ENCODE data around the gene ARPC2.

Gene ARPC2

DNA sequence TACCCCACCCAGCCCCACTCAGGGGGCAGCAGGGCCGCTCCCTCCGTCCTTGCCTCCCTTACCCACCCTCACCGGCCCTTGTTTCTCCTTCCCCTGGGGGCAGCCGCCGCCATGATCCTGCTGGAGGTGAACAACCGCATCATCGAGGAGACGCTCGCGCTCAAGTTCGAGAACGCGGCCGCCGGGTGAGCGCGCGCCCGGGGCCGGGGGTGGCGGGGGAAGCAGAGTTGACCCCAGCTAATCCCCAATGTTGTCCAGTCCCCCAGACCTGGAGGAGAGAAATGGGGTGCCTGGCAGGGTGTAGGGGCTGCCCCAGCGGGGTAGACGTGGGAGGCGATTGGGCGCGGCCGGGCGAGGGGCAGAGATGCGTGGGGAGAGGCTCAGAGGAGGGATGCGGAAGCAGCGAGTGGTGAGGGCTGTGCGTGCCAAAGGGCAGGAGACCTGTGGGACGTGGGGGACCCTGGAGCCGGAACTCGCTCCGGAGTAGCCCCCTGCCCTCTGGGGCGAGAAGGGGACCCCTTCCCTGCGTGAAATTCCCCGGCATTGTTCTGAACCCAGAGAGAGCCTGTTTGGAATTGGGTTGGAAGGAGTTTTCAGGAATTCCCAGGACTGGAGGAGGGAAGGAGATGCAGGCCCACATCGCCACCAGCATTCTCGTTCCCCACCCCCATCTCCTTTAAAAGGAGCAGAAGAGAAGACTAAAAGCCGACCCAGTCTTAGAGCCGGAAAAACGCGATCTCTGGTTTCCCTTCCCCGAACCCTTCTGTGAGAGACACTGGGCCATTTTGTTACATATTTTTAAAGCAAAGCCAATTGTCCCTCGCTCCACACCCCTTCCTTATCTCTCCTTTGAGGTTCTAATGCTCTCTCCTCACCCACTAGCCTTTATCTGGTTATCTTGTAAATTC lies 625 bp downstream of the ARPC2 start:
- no peak for DNase-seq

DNA sequence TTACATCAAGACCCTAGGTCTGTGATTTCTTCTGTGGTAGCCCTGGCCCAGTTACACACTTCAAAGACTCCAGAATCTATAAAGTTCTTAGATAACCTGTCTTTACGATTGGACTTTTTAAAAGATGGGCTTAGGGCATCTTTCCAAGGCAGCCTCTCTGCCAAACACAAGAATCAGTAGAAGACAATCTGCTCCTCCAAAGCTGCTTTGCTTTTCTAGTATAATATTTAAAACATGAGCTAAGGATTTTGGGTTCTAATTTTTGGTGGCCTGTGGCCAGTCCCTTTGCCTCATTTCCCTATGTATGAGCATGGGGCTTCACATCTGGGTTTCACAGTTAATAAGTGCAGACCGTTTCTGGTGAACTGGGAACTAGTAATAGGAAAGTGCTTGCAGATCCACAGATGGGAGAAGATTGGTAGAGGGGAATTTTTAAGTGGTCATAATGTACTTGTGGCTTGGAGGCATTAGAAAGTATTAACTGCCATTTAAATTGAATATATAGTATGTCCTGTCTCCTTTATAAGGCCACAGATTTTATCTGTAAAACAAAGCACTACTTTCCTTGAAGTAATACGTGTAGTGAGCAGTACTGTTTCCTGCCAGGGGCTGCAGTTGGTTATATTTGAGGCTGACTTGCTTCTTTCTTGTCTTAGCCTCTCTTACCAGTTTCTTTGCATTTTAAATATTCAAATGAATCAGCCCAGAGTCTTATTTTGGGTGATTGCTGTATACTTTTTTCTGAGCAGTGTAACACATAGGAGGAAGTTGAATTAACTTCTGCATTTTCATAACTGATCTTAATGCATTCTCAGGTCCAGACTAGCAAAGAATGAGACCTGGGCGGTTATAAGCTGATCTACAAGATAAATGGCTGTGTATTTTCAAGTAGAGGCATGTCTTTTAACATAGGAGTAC lies 1.5 kb downstream of the ARPC2 start:
- no peak for DNase-seq

GRCh38 chr2:218219934-218220333 lies 2.9 kb downstream of the ARPC2 start:
- DNase-seq, result no peak

DNA sequence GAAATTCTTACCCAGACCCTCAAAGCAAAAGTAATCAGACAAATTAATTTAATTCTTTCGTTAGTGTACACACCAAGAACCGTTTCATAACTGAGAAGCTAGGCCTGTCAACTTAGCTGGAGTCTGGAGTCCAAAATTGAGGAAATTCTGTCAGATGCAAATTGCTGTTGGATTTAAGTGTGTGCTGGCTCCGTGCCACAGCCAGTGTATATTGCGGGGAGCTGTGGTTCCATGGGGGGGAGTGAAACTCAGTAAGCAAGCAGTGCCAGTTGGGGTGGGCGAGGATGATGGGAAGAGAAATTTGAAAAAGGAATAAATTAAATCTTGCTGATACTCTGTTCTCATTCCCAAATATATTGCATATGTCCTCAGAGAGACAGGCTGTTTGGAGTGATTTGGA lies 4.0 kb downstream of the ARPC2 start:
- no peak for DNase-seq

GRCh38 chr2:218223046-218223445 lies 6.1 kb downstream of the ARPC2 start:
- DNase-seq, result no peak

- DNase-seq, result no peak
Measured at GRCh38 chr2:218224186-218224585, 7.2 kb downstream of the ARPC2 start.

GRCh38 chr2:218226903-218227302 lies 9.9 kb downstream of the ARPC2 start:
- DNase-seq, result no peak

- no peak for DNase-seq
Measured at GRCh38 chr2:218228366-218229090, 11.5 kb downstream of the ARPC2 start.

GRCh38 chr2:218229239-218229638 lies 12.2 kb downstream of the ARPC2 start:
- DNase-seq, result no peak

DNA sequence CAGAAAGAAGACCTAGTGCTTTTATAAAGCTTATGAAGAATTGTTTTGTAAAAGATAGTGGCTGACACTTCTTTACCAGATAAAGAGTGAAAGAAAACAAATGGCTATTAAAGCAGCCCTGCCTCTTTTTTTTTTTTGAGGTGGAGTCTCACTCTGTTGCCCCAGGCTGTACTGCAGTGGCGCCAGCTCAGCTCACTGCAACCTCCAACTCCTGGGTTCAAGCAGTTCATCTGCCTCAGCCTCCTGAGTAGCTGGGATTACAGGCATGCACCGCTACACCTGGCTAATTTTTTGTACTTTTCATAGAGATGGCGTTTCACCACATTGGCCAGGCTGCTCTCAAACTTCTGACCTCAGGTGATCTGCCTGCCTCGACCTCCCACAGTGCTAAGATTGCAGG lies 12.9 kb downstream of the ARPC2 start:
- no peak for DNase-seq

DNA sequence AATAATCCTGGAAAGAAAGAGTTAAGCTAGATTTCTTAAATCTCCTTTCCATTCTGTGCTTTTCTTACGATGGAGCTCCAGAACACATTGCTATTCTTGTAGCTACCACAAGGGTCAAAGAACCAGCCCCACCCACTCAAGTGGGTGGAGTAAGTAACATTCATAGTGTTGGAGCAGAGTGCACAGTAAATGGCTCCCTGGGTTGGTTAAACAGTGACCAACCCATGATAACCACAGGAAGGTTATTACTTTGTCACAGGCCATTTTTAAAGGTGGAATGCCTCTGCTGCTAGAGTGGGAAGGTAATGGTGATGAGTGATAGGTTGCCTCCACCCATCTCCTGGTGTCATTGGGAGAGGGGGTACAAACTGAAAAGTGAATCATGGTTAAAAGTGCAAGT lies 13.9 kb downstream of the ARPC2 start:
- DNase-seq, result no peak

GRCh38 chr2:218233543-218233942 lies 16.6 kb downstream of the ARPC2 start:
- no peak for DNase-seq

- DNase-seq, result no peak
Measured at GRCh38 chr2:218234521-218234920, 17.5 kb downstream of the ARPC2 start.

DNA sequence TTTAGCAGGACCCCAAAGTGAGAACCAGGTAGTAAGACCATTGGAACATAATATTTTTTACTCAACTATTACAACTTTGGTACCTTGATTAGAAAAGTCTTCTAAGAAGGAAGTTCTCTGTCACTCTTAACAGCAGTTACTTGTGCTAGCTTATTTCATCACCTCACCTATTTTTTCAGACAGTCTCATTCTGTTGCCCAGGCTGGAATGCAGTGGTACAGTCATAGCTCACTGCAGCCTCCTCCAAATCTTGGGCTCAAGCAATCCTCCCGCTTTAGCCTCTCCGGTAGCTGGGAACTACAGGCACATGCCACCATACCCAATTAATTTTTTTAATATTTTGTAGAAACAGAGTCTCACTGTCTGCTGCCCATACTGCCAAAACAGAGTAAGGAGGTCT lies 18.0 kb downstream of the ARPC2 start:
- no peak for DNase-seq

- DNase-seq, result no peak
Measured at GRCh38 chr2:218236829-218237228, 19.8 kb downstream of the ARPC2 start.

- DNase-seq, result no peak
Measured at GRCh38 chr2:218238887-218239286, 21.9 kb downstream of the ARPC2 start.

DNA sequence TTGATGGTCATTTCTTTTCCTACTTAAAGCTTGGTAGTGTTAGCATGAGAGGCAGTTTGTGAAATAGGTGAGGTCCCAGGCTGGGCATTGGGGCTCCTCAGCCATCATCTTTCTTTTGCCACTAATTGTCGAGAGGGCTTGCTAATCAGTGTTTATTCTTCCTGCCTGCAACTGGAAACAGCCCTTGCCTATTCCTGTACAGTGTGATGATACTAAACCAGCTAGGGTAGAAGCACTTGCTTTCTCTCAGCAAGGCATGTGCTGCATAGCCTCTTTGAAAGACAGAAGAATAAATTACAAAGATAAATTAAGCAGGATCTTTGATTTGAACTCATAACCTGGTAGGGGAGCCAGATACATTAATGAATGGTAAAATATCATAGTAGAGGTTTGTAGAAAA lies 27.2 kb downstream of the ARPC2 start:
- DNase-seq, result no peak

- no peak for DNase-seq
Measured at GRCh38 chr2:218244665-218245064, 27.7 kb downstream of the ARPC2 start.

DNA sequence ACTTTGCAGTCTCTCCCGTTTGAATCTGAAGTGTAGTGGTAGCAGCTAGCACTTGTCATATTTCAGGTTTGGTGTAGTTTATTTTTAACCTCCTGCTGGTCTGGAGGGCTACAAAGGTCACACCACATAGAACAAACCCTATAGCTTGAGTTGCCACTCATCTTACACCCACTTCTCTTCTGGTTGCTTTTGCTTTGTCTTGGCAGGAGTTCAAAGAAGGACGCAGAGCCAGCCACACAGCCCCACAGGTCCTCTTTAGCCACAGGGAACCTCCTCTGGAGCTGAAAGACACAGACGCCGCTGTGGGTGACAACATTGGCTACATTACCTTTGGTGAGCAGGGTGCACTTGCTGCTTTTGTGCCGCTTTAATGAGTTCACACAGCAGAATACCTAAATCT lies 28.2 kb downstream of the ARPC2 start:
- no peak for DNase-seq

DNA sequence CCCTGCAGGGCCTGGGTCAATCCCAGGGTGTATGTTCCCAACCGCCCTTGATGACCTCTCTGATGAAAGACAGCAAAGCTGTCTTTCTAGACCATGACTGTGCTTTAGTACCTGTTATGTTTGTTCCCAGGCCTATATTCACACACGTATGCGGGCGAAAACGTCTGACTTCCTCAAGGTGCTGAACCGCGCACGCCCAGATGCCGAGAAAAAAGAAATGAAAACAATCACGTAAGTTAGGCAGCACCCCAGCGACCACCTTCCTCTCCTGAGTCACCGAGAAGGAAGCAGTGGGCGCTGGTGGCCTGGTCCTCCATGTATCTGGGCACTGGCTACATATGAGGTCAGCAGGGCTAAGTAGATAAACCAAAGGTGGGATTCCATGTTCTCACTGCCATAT lies 32.7 kb downstream of the ARPC2 start:
- no peak for DNase-seq

GRCh38 chr2:218252509-218253231 lies 35.7 kb downstream of the ARPC2 start:
- no peak for DNase-seq

DNA sequence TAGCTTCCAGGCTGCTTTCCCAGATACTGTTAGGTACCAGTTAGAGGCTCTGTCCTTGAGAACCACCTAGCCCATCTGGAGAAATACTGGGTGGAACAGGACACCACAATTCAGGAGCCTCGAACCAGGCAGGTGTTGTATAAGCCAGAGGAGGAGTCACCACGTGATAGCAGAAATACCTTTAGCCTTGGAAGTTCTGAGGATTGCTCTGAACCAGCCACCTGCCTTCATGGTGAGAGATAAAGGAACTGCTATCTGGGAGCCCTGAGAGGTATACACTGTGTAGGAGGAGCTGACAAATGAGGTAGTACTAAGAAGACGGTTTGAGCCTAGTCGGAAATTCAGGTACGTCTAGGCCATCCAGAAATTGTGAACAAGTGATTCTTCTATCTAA lies 36.2 kb downstream of the ARPC2 start:
- no peak for DNase-seq

GRCh38 chr2:218255446-218255845 lies 38.5 kb downstream of the ARPC2 start:
- DNase-seq, result no peak
